AG10803 (cell line): ENCODE measurements around the gene GOLGA5.
"Not testable (repeated sequence)": the region's sequence is repeated elsewhere in the genome, so short reads cannot be mapped to it uniquely, and the experiment has no call there.

Source experiments
- DNase-seq: peaks from one replicate; pipeline ENCODE4 v3.0.0; 2010; ENCODE audit warnings: low read depth
- H3K4me3 ChIP-seq: 2 replicates; pipeline ENCODE4 v1.5.1; 2011; ENCODE audit warnings: mild to moderate bottlenecking, low read length, control low read depth
- CTCF ChIP-seq: conservative IDR thresholded peaks from 2 replicates; pipeline ENCODE4 v1.5.1; 2011; ENCODE audit warnings: mild to moderate bottlenecking, low read length, control low read depth, inconsistent platforms

GOLGA5 gene

GRCh38 chr14:92753250-92753649 lies 40.9 kb upstream of the GOLGA5 start:
- H3K4me3 ChIP-seq: no peak overlapping the region
- TF ChIP-seq CTCF: no peak

GRCh38 chr14:92754966-92755365 lies 39.1 kb upstream of the GOLGA5 start:
- no peak for TF ChIP-seq CTCF
- DNase-seq: no peak

More at GRCh38 chr14:92753250-92753649, 40.9 kb upstream of the GOLGA5 start:
- DNase-seq: no peak

GRCh38 chr14:92755495-92755894 lies 38.6 kb upstream of the GOLGA5 start:
- TF ChIP-seq CTCF: no peak
- H3K4me3 ChIP-seq: no peak overlapping the region
- no peak for DNase-seq

More at GRCh38 chr14:92754966-92755365, 39.1 kb upstream of the GOLGA5 start:
- H3K4me3 ChIP-seq: no peak overlapping the region

- H3K4me3 ChIP-seq: no peak overlapping the region
- TF ChIP-seq CTCF: no peak
Observed at GRCh38 chr14:92756446-92756845, 37.7 kb upstream of the GOLGA5 start.

GRCh38 chr14:92759300-92759678 lies 34.8 kb upstream of the GOLGA5 start:
- peak; percentile 30 for DNase-seq
- TF ChIP-seq CTCF: no peak
- H3K4me3 ChIP-seq: no peak overlapping the region

More at GRCh38 chr14:92756446-92756845, 37.7 kb upstream of the GOLGA5 start:
- no peak for DNase-seq

GRCh38 chr14:92759679-92760523 lies 34.2 kb upstream of the GOLGA5 start:
- no peak overlapping the region for H3K4me3 ChIP-seq
- no peak for TF ChIP-seq CTCF
- DNase-seq: no peak

GRCh38 chr14:92760524-92760805 lies 33.6 kb upstream of the GOLGA5 start:
- no peak overlapping the region for H3K4me3 ChIP-seq
- no peak for DNase-seq
- no peak for TF ChIP-seq CTCF

GRCh38 chr14:92763666-92764631 lies 30.2 kb upstream of the GOLGA5 start:
- H3K4me3 ChIP-seq, DNase-seq: not testable (repeated sequence)

GRCh38 chr14:92768236-92768635 lies 25.9 kb upstream of the GOLGA5 start:
- DNase-seq, H3K4me3 ChIP-seq: not testable (repeated sequence)
